HEK293 (cell line): Measurements from ENCODE around the gene TAGLN.

Source experiments
- CTCF ChIP-seq: fragments of 450-650 bp; formaldehyde crosslinking; IDR thresholded peaks from 2 replicates; pipeline ENCODE4 v1.5.1; 2016; ENCODE audit warnings: missing biosample characterization, missing genetic modification characterization
- MZF1 ChIP-seq: fragments of 450-650 bp; formaldehyde crosslinking; IDR thresholded peaks from 2 replicates; pipeline ENCODE4 v1.5.1; 2017; ENCODE audit warnings: missing biosample characterization, missing genetic modification characterization, borderline replicate concordance
- PATZ1 ChIP-seq: fragments of 450-650 bp; formaldehyde crosslinking; IDR thresholded peaks from 2 replicates; pipeline ENCODE4 v1.5.1; 2016; ENCODE audit warnings: missing biosample characterization, missing genetic modification characterization
- SALL2 ChIP-seq: fragments of 450-650 bp; formaldehyde crosslinking; IDR thresholded peaks from 2 replicates; pipeline ENCODE4 v1.5.0; 2017; ENCODE audit warnings: missing biosample characterization, mild to moderate bottlenecking, missing genetic modification characterization, borderline replicate concordance
- ZBTB26 ChIP-seq: fragments of 450-650 bp; formaldehyde crosslinking; optimal IDR thresholded peaks from 2 replicates; pipeline ENCODE3; 2016; ENCODE audit warnings: missing biosample characterization, mild to moderate bottlenecking, missing genetic modification characterization
- ZNF114 ChIP-seq: fragments of 450-650 bp; formaldehyde crosslinking; IDR thresholded peaks from 2 replicates; pipeline ENCODE4 v1.5.0; 2017; ENCODE audit warnings: missing biosample characterization, missing genetic modification characterization
- ZNF140 ChIP-seq: fragments of 450-650 bp; formaldehyde crosslinking; IDR thresholded peaks from 2 replicates; pipeline ENCODE4 v1.5.1; 2016; ENCODE audit warnings: missing biosample characterization, missing genetic modification characterization
- ZNF274 ChIP-seq, 2 experiments: fragments of 200-500 bp in 1 of 2; fragments of 450-650 bp in 1 of 2; sonication (Bioruptor generic) in 1 of 2; formaldehyde crosslinking in 1 of 2; IDR thresholded peaks; 2 replicates each; pipeline versions ENCODE4 v1.5.1 to v1.6.1; 2014 to 2016; ENCODE audit warnings: borderline replicate concordance in 1 of 2, inconsistent platforms in 1 of 2, low read length in 1 of 2, missing biosample characterization in 1 of 2, missing genetic modification characterization in 1 of 2
- ZNF561 ChIP-seq: fragments of 450-650 bp; IDR thresholded peaks from 2 replicates; pipeline ENCODE4 v1.5.1; 2018; ENCODE audit warnings: missing biosample characterization, missing genetic modification characterization, borderline replicate concordance
- ZNF624 ChIP-seq: fragments of 450-650 bp; formaldehyde crosslinking; IDR thresholded peaks from 2 replicates; pipeline ENCODE4 v1.5.1; 2017; ENCODE audit warnings: missing biosample characterization, missing genetic modification characterization
- ZNF747 ChIP-seq: fragments of 450-650 bp; formaldehyde crosslinking; IDR thresholded peaks from 2 replicates; pipeline ENCODE4 v1.5.1; 2016; ENCODE audit warnings: missing biosample characterization, missing genetic modification characterization
- TF ChIP-seq, protein P1 (sequence below): fragments of 450-650 bp; formaldehyde crosslinking; IDR thresholded peaks from 2 replicates; pipeline ENCODE4 v1.5.1; 2016; ENCODE audit warnings: missing biosample characterization, missing genetic modification characterization, borderline replicate concordance
- TF ChIP-seq, protein P2 (sequence below): fragments of 450-650 bp; formaldehyde crosslinking; conservative IDR thresholded peaks from 2 replicates; pipeline ENCODE4 v1.5.1; 2016; ENCODE audit warnings: low read depth, missing biosample characterization, missing genetic modification characterization
- TF ChIP-seq, protein P3 (sequence below): fragments of 450-650 bp; formaldehyde crosslinking; IDR thresholded peaks from 2 replicates; pipeline ENCODE4 v1.5.1; 2016; ENCODE audit warnings: missing biosample characterization, missing genetic modification characterization, low read depth

DNA sequence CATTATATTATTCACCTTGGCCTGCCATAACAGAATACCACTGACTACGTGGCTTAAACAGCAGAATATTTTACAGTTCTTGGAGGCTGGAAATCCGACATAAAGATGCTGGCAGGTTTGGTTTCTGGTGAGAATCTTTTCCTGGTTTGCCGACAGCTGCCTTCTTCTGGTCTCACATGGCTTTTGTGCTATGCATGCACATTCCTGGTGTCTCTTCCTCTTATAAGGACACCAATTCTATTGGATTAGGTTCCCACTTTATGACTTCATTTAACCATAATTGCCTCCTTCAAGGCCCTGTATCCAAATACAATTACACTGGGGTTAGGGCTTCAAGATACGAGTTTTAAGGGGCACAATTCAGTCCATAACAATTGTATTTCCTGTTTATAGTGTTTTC lies 50.4 kb downstream of the TAGLN start:
- no peak for TF ChIP-seq CTCF (tag by site-specific recombination)
- no peak for TF ChIP-seq ZNF114 (tag by site-specific recombination)
- no peak for TF ChIP-seq ZNF561
- TF ChIP-seq, protein P1, sequence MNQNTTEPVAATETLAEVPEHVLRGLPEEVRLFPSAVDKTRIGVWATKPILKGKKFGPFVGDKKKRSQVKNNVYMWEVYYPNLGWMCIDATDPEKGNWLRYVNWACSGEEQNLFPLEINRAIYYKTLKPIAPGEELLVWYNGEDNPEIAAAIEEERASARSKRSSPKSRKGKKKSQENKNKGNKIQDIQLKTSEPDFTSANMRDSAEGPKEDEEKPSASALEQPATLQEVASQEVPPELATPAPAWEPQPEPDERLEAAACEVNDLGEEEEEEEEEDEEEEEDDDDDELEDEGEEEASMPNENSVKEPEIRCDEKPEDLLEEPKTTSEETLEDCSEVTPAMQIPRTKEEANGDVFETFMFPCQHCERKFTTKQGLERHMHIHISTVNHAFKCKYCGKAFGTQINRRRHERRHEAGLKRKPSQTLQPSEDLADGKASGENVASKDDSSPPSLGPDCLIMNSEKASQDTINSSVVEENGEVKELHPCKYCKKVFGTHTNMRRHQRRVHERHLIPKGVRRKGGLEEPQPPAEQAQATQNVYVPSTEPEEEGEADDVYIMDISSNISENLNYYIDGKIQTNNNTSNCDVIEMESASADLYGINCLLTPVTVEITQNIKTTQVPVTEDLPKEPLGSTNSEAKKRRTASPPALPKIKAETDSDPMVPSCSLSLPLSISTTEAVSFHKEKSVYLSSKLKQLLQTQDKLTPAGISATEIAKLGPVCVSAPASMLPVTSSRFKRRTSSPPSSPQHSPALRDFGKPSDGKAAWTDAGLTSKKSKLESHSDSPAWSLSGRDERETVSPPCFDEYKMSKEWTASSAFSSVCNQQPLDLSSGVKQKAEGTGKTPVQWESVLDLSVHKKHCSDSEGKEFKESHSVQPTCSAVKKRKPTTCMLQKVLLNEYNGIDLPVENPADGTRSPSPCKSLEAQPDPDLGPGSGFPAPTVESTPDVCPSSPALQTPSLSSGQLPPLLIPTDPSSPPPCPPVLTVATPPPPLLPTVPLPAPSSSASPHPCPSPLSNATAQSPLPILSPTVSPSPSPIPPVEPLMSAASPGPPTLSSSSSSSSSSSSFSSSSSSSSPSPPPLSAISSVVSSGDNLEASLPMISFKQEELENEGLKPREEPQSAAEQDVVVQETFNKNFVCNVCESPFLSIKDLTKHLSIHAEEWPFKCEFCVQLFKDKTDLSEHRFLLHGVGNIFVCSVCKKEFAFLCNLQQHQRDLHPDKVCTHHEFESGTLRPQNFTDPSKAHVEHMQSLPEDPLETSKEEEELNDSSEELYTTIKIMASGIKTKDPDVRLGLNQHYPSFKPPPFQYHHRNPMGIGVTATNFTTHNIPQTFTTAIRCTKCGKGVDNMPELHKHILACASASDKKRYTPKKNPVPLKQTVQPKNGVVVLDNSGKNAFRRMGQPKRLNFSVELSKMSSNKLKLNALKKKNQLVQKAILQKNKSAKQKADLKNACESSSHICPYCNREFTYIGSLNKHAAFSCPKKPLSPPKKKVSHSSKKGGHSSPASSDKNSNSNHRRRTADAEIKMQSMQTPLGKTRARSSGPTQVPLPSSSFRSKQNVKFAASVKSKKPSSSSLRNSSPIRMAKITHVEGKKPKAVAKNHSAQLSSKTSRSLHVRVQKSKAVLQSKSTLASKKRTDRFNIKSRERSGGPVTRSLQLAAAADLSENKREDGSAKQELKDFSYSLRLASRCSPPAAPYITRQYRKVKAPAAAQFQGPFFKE (tag by site-specific recombination) = no peak
- no peak for TF ChIP-seq ZNF140 (tag by site-specific recombination)
- no peak for TF ChIP-seq ZNF624 (tag by site-specific recombination)
- TF ChIP-seq, protein P2, sequence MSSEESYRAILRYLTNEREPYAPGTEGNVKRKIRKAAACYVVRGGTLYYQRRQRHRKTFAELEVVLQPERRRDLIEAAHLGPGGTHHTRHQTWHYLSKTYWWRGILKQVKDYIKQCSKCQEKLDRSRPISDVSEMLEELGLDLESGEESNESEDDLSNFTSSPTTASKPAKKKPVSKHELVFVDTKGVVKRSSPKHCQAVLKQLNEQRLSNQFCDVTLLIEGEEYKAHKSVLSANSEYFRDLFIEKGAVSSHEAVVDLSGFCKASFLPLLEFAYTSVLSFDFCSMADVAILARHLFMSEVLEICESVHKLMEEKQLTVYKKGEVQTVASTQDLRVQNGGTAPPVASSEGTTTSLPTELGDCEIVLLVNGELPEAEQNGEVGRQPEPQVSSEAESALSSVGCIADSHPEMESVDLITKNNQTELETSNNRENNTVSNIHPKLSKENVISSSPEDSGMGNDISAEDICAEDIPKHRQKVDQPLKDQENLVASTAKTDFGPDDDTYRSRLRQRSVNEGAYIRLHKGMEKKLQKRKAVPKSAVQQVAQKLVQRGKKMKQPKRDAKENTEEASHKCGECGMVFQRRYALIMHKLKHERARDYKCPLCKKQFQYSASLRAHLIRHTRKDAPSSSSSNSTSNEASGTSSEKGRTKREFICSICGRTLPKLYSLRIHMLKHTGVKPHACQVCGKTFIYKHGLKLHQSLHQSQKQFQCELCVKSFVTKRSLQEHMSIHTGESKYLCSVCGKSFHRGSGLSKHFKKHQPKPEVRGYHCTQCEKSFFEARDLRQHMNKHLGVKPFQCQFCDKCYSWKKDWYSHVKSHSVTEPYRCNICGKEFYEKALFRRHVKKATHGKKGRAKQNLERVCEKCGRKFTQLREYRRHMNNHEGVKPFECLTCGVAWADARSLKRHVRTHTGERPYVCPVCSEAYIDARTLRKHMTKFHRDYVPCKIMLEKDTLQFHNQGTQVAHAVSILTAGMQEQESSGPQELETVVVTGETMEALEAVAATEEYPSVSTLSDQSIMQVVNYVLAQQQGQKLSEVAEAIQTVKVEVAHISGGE = no peak
- no peak for TF ChIP-seq MZF1
- no peak for TF ChIP-seq ZBTB26
- TF ChIP-seq SALL2 (tag by site-specific recombination) = no peak
- no peak for TF ChIP-seq PATZ1 (tag by site-specific recombination)
- TF ChIP-seq, protein P3, sequence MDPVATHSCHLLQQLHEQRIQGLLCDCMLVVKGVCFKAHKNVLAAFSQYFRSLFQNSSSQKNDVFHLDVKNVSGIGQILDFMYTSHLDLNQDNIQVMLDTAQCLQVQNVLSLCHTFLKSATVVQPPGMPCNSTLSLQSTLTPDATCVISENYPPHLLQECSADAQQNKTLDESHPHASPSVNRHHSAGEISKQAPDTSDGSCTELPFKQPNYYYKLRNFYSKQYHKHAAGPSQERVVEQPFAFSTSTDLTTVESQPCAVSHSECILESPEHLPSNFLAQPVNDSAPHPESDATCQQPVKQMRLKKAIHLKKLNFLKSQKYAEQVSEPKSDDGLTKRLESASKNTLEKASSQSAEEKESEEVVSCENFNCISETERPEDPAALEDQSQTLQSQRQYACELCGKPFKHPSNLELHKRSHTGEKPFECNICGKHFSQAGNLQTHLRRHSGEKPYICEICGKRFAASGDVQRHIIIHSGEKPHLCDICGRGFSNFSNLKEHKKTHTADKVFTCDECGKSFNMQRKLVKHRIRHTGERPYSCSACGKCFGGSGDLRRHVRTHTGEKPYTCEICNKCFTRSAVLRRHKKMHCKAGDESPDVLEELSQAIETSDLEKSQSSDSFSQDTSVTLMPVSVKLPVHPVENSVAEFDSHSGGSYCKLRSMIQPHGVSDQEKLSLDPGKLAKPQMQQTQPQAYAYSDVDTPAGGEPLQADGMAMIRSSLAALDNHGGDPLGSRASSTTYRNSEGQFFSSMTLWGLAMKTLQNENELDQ = no peak
- no peak for TF ChIP-seq ZNF747 (tag by site-specific recombination)
- TF ChIP-seq ZNF274 (IDR thresholded peaks at IDR 0.05; ENCODE audit: low read length) = no peak
- no peak for TF ChIP-seq ZNF274 (tag by site-specific recombination; IDR thresholded peaks at IDR 0.05; ENCODE audit: borderline replicate concordance)
